Activated T-helper 9 cell treated with anti-CD3 and anti-CD28 coated beads, Interleukin-2, amount 50 U/mL, for 16 hours (primary cell): ENCODE measurements around the gene ISL1.

Experiments used
- DNase-seq: peaks from one replicate; pipeline ENCODE4 v3.0.0-alpha.2; 2020; ENCODE audit warnings: low read depth

Gene ISL1

DNA sequence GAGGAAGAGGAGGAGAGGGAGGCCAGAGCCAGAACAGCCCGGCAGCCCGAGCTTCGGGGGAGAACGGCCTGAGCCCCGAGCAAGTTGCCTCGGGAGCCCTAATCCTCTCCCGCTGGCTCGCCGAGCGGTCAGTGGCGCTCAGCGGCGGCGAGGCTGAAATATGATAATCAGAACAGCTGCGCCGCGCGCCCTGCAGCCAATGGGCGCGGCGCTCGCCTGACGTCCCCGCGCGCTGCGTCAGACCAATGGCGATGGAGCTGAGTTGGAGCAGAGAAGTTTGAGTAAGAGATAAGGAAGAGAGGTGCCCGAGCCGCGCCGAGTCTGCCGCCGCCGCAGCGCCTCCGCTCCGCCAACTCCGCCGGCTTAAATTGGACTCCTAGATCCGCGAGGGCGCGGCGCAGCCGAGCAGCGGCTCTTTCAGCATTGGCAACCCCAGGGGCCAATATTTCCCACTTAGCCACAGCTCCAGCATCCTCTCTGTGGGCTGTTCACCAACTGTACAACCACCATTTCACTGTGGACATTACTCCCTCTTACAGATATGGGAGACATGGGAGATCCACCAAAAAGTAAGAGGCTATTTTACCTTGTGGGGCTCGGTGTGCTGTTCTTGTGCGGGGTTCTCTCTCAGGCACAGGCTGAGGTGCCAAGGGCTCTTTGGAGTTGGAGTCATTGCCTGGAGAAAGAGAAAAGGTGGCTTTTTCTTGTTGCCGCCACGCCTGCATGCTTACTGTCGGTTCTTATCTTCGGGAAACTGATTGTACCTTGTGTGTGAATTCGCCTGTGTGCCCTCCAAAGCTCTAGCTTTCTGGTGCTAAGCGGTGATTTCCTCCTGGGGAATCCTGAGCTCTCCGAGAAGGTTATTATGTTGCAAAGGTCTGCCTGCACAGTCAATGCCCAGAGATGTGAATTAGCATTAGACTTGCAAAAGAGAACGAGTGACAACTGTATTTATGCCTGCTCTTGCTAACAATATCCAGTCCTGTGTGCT lies at the start of gene ISL1:
Gene ISL1 (plus strand): TSS at position 318 of the 991 bp plus-strand sequence. CDS start 224 bp downstream, at position 542.
- no peak for DNase-seq

- no peak for DNase-seq
These were observed 46.4 kb upstream of the ISL1 start for GRCh38 chr5:51336878-51337277.

DNA sequence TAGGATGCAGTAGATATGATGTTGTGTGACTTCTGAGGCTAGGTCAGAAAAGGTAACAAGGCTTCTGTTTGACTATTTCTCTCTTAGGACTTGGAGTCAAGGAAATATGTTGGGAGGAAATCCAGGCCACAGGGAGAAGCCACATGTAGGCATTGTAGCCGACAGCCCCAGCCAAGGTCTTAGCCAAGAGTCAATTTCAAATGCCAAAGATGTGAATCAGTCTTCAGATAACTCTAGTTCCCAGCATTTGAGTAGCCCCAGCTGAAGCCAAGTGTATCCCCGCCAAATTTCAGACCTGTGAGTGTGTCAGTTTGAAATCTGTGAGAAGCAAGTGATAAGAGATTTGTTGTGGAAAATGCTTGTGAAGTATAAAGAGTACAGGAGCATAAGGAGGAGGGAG lies 38.1 kb upstream of the ISL1 start:
- DNase-seq: no peak

DNA sequence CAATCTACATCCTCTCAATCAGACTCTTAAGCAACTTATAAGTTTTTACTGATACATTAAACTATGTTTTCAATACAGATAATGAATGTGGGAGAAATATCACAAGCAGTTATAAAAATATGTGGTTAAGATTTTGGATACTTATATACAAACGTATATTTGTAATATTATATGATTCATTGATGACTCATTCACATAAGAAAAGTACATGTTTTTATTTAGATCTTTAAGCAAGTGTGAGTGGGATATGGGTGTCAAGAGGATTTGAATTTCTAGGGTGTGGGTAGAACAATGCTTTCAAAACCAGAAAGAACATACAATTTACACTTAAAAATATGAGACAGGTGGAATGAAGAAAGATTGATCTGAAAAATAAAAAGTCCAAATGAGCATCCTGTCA lies 36.1 kb upstream of the ISL1 start:
- no peak for DNase-seq

GRCh38 chr5:51347704-51348103 lies 35.5 kb upstream of the ISL1 start:
- DNase-seq: no peak

GRCh38 chr5:51371052-51371451 lies 12.2 kb upstream of the ISL1 start:
- no peak for DNase-seq

DNA sequence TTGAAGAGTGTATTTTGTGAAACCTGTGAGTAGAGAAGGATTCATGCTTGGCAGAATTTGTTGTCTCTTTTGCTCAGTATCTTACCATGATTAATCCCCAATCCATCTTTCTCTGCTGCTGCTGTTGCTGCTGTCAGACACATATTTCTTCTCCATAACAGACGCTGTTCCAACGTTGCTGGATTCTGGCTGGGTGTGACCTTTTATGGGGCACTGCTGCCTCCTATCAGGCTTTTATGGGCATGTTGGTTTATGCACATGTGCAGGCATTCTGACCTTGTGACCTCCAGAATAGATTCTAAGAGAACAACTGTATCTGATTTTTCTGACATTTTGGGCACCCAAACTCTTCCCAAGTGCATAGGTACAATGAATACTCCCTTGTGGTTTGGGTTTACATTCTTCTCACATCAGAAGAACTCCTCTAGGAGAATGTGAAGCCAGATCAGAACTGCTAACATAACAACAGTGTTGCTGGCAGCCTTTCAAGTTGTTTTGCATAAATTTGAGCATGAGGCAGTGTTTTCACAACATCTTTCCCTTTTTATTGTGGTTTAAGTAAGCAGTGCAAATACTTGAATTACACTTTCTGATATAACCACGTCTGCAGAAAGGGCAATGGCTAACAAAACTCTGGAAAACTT lies 9.2 kb upstream of the ISL1 start:
- DNase-seq: no peak

GRCh38 chr5:51375084-51375483 lies 8.2 kb upstream of the ISL1 start:
- no peak for DNase-seq

DNA sequence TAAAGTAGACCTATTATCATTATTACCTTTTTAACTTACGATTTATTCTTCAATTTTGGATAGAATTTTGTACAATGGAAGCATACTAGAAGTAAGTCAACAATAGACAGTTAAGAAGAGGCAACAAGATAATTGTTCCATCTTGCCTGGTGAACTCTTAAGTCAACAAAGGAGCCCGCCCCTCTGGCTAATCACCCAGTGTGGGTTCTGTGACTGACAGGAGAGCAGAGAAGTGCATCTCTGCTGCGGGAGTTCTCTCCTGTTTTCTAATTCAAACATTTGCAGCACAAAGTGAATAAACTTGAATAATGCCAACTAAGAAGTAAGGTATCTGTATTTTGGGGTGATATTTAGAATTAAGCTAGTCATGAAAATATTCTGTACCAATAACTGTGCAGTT lies 6.7 kb upstream of the ISL1 start:
- no peak for DNase-seq

- no peak for DNase-seq
These were observed 5.8 kb upstream of the ISL1 start for GRCh38 chr5:51377151-51378060.

DNA sequence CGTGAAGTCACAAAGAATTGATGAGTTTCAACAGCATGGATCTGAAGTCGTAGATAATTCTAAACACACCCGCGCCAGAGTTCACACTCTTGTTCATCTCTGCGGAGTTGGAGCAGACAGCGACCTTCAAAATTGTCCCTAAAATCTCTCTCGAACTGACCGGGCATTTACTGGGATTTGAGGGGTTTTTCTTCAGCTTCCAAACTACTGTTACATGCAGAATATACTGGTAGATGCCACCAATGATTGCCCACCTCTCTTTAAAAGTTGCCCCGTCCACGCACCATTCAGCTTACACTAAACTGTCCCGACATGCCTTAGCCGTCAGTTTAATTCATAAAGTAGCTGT lies 5.2 kb upstream of the ISL1 start:
- no peak for DNase-seq

DNA sequence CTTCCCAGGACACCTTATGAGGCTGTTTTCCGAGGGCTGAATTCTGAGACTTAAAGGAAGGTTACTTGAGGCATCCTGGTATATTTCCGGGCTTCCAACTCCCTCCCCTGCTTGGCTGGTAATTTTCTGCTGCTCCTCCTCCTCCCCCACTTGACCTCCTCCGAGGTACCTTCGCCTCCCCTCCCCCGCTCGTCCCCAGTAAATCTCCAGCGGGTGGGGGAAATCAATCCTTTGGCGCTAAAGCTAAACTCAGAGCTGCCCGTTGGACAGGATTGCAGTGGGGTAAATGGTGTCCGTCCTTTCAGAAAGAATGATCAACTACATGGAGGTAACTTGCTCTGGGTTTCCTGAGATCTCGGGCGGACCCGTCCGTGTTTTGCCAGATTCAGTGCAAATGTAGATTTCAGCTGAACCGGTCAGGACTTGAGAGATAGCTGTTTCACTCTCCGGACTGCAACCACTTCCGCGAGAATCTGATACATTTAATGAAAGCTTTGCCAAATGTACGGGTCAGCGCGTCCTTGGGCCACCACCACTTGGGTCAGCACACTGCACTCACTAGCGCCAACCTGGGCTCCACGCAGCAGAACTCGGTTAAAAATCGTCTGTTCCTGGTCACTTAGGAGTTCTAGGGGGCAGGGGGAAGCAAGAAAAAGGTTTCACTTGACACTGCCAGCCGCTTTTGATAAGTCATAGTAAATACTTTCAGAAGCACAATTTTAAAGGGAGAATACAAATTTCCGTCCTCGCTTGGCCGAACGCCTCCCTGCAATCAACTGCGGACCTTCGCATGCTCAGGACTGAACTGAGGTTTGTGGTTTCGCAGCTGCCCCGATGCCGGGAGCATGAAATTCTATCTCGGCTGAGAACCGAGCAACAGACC lies 4.6 kb upstream of the ISL1 start:
- no peak for DNase-seq

DNA sequence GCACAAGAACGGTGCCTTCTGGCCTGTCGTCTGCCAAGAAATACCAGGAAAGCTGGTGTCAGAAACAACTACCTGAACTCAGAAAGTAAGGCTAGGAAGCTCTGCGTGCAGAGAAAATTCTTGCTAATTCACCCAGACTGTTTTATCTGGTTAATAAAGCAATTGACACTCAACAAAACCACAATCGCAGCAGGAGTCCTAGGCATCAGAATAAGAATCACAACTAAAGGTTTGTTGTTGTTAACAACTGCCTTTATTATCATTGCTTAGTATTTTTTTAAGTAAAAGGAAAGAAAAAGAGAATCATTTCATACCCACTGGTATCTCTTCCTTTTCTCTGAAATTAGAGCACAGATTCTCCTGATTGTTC lies 3.9 kb upstream of the ISL1 start:
- DNase-seq: no peak

GRCh38 chr5:51380603-51381207 lies 2.5 kb upstream of the ISL1 start:
- DNase-seq: no peak

GRCh38 chr5:51381761-51382474 lies 1.3 kb upstream of the ISL1 start:
- no peak for DNase-seq

- DNase-seq: no peak
These were observed 622 bp upstream of the ISL1 start for GRCh38 chr5:51382521-51383130.

- DNase-seq: no peak
These were observed 1.1 kb downstream of the ISL1 start for GRCh38 chr5:51384281-51384840.

- DNase-seq: no peak
These were observed 2.0 kb downstream of the ISL1 start for GRCh38 chr5:51385216-51385615.
